Nephron progenitor cell (in vitro differentiated cells): ENCODE measurements around the gene HASPIN.

Experiments
- DNase-seq: peaks from one replicate; pipeline ENCODE4 v3.0.0; 2021
- H3K27ac Mint-ChIP-seq: 2 replicates; pipeline ENCODE4 v1.8.0; 2021; ENCODE audit warnings: mild to moderate bottlenecking, moderate library complexity, mixed read lengths
- H3K27me3 Mint-ChIP-seq: 2 replicates; pipeline ENCODE4 v1.8.0; 2021; ENCODE audit warnings: mild to moderate bottlenecking, low read depth, mixed read lengths; ENCODE audit not compliant: poor library complexity
- H3K36me3 Mint-ChIP-seq: 2 replicates; pipeline ENCODE4 v1.8.0; 2021; ENCODE audit warnings: low read depth, mixed read lengths
- H3K4me1 Mint-ChIP-seq: 2 replicates; pipeline ENCODE4 v1.8.0; 2021; ENCODE audit warnings: mixed read lengths
- H3K4me3 Mint-ChIP-seq: 2 replicates; pipeline ENCODE4 v1.8.0; 2021; ENCODE audit warnings: mild to moderate bottlenecking, moderate library complexity, mixed read lengths
- H3K9me3 Mint-ChIP-seq: 2 replicates; pipeline ENCODE4 v1.8.0; 2021; ENCODE audit warnings: mild to moderate bottlenecking, moderate library complexity, mixed read lengths
- CTCF ChIP-seq: fragments of 200-600 bp; sonication (generic); IDR thresholded peaks from 2 replicates; pipeline ENCODE4 v1.5.0; 2021; ENCODE audit warnings: antibody characterized with exemption

The HASPIN gene

GRCh38 chr17:3723556-3724377 lies at the start of gene HASPIN:
Gene HASPIN (plus strand): TSS chr17:3723903. CDS start chr17:3723936, 33 bp downstream.
- TF ChIP-seq CTCF = peak; percentile 18
- H3K4me1 Mint-ChIP-seq = peaks cover 31% of the 10 kb centered on the region
- no peaks in the 10 kb centered on the region for H3K27me3 Mint-ChIP-seq
- DNase-seq = peak; percentile 94
- peaks cover 34% of the 10 kb centered on the region for H3K36me3 Mint-ChIP-seq
- no peaks in the 10 kb centered on the region for H3K9me3 Mint-ChIP-seq
- peak within 1 kb of the TSS; percentile 85 for H3K4me3 Mint-ChIP-seq
- peak within 1 kb of the TSS; percentile 89 for H3K27ac Mint-ChIP-seq

GRCh38 chr17:3675886-3676285 lies 47.8 kb upstream of the HASPIN start:
- TF ChIP-seq CTCF = no peak
- Mint-ChIP-seq H3K4me3 (no peak overlapping the region), H3K27me3 (peaks cover 11% of the 10 kb centered on the region), H3K9me3 (no peaks in the 10 kb centered on the region), H3K36me3 (peaks cover 14% of the 10 kb centered on the region), H3K27ac (no peak overlapping the region), H3K4me1 (peaks cover 42% of the 10 kb centered on the region)
- no peak for DNase-seq

GRCh38 chr17:3678095-3678820 lies 45.4 kb upstream of the HASPIN start:
- Mint-ChIP-seq H3K4me1 (peaks cover 33% of the 10 kb centered on the region), H3K4me3 (no peak overlapping the region), H3K9me3 (no peaks in the 10 kb centered on the region), H3K36me3 (no peaks in the 10 kb centered on the region), H3K27ac (no peak overlapping the region), H3K27me3 (peaks cover 27% of the 10 kb centered on the region)
- peak; percentile 54 for DNase-seq
- no peak for TF ChIP-seq CTCF

- no peaks in the 10 kb centered on the region for H3K36me3 Mint-ChIP-seq
- peaks cover 26% of the 10 kb centered on the region for H3K4me1 Mint-ChIP-seq
- no peak overlapping the region for H3K27ac Mint-ChIP-seq
- H3K27me3 Mint-ChIP-seq = peaks cover 29% of the 10 kb centered on the region
- no peak for DNase-seq
- no peaks in the 10 kb centered on the region for H3K9me3 Mint-ChIP-seq
- TF ChIP-seq CTCF = no peak
- H3K4me3 Mint-ChIP-seq = no peak overlapping the region
Measured at GRCh38 chr17:3678821-3679530, 44.7 kb upstream of the HASPIN start.

GRCh38 chr17:3679531-3680126 lies 44.1 kb upstream of the HASPIN start:
- Mint-ChIP-seq H3K9me3 (no peaks in the 10 kb centered on the region), H3K27ac (no peak overlapping the region), H3K4me1 (peaks cover 21% of the 10 kb centered on the region), H3K36me3 (no peaks in the 10 kb centered on the region), H3K27me3 (peaks cover 29% of the 10 kb centered on the region), H3K4me3 (no peak overlapping the region)
- DNase-seq = no peak
- no peak for TF ChIP-seq CTCF
